Keratinocyte (primary cell): Measurements from ENCODE around the gene TPST2. TPM values are rescaled to one million over a fixed set of nuclear protein-coding genes. Genes with fewer than 3 reads are reported as not detected.

ENCODE experiments used
- DNase-seq: peaks from one replicate; pipeline ENCODE4 v3.0.0-alpha.2; 2011; ENCODE audit warnings: low read depth, missing footprints, low spot score
- FAIRE-seq: peaks from 2 replicates; lab custom pipeline; 2011; peaks lifted over from hg19 to GRCh38; lab: Jason Lieb, UNC
- H2AFZ ChIP-seq: 2 replicates; pipeline ENCODE4 v1.6.0; 2012; ENCODE audit warnings: low read length, control low read depth, inconsistent platforms; ENCODE audit not compliant: control insufficient read depth
- H3K27ac ChIP-seq: 2 replicates; pipeline ENCODE4 v1.5.1; 2011; ENCODE audit warnings: low read length; ENCODE audit not compliant: control insufficient read depth, insufficient read depth
- H3K27me3 ChIP-seq: 3 replicates; pipeline ENCODE4 v1.6.0; 2011; ENCODE audit warnings: low read length; ENCODE audit not compliant: control insufficient read depth, insufficient read depth; ENCODE audit errors: extremely low read depth
- H3K36me3 ChIP-seq, 2 experiments: 2 replicates in 1 of 2; 3 replicates in 1 of 2; pipeline ENCODE4 v1.5.1; 2011; ENCODE audit warnings: low read length in 2 of 2, mild to moderate bottlenecking in 1 of 2; ENCODE audit not compliant: control insufficient read depth in 2 of 2, insufficient read depth in 2 of 2; ENCODE audit errors: extremely low read depth in 1 of 2
- H3K4me1 ChIP-seq: 3 replicates; pipeline ENCODE4 v1.5.1; 2011; ENCODE audit warnings: low read length; ENCODE audit not compliant: control insufficient read depth, insufficient read depth; ENCODE audit errors: extremely low read depth
- H3K4me2 ChIP-seq: 3 replicates; pipeline ENCODE4 v1.6.0; 2011; ENCODE audit warnings: low read depth, low read length; ENCODE audit not compliant: control insufficient read depth, insufficient read depth; ENCODE audit errors: extremely low read depth
- H3K4me3 ChIP-seq, 3 experiments: fragments of 200-600 bp in 1 of 3; sonication (generic) in 1 of 3; 2 replicates in 2 of 3; 3 replicates in 1 of 3; pipeline ENCODE4 v1.5.1; 2011 to 2016; ENCODE audit warnings: low read length in 3 of 3, mild to moderate bottlenecking in 3 of 3, control low read depth in 2 of 3, inconsistent platforms in 1 of 3, low read depth in 1 of 3, mixed read lengths in 1 of 3, mixed run types in 1 of 3, moderate library complexity in 1 of 3; ENCODE audit not compliant: control insufficient read depth in 2 of 3, insufficient read depth in 2 of 3; ENCODE audit errors: extremely low read depth in 1 of 3
- H3K79me2 ChIP-seq: 2 replicates; pipeline ENCODE4 v1.6.0; 2012; ENCODE audit warnings: low read length; ENCODE audit not compliant: control insufficient read depth, insufficient read depth
- H3K9ac ChIP-seq: 3 replicates; pipeline ENCODE4 v1.6.0; 2011; ENCODE audit warnings: low read length; ENCODE audit not compliant: control insufficient read depth, insufficient read depth; ENCODE audit errors: extremely low read depth
- H3K9me1 ChIP-seq: 3 replicates; pipeline ENCODE4 v1.6.0; 2011; ENCODE audit warnings: low read length; ENCODE audit not compliant: control insufficient read depth, insufficient read depth; ENCODE audit errors: extremely low read depth
- H3K9me3 ChIP-seq: 2 replicates; pipeline ENCODE4 v1.5.1; 2012; ENCODE audit warnings: low read depth, low read length; ENCODE audit not compliant: control insufficient read depth
- H4K20me1 ChIP-seq: 3 replicates; pipeline ENCODE4 v1.6.0; 2011; ENCODE audit warnings: low read length; ENCODE audit not compliant: control insufficient read depth, insufficient read depth; ENCODE audit errors: extremely low read depth
- CTCF ChIP-seq, 3 experiments: IDR thresholded peaks in 1 of 3; conservative IDR thresholded peaks in 1 of 3; optimal IDR thresholded peaks in 1 of 3; 2 replicates in 2 of 3; 3 replicates in 1 of 3; pipeline versions ENCODE3 to v1.5.1; 2011; ENCODE audit warnings: low read length in 3 of 3, mild to moderate bottlenecking in 3 of 3, moderate library complexity in 2 of 3, control low read depth in 1 of 3, inconsistent platforms in 1 of 3; ENCODE audit not compliant: insufficient read depth in 2 of 3; ENCODE audit errors: extremely low read depth in 1 of 3
- EZH2 ChIP-seq: IDR thresholded peaks from one replicate; pipeline ENCODE4 v1.6.1; 2012; ENCODE audit warnings: inconsistent platforms, mild to moderate bottlenecking, low read length, moderate library complexity
- dilution Hi-C: fragments of 300-500 bp; cut with MboI; formaldehyde crosslinking; loops from one replicate; pipeline ENCODE4 v1.7.0; 2020; ENCODE audit warnings: low sequenced_read_pairs; ENCODE audit not compliant: extremely low pct_ligation_motif_present
- polyA plus RNA-seq, 5 experiments: library from polyadenylated mRNA; depleted of rRNA in 3 of 5; stranded (reverse) in 3 of 5; stranded (forward) in 1 of 5; unstranded in 1 of 5; fragments of >200 nt; gene quantifications; 1 replicate in 1 of 5; 2 replicates in 3 of 5; 3 replicates in 1 of 5; pipeline versions ENCODE4 v1.2.1 to v1.2.3, GENCODE V29; 2011 to 2012; ENCODE audit warnings: missing spikeins in 2 of 5, low read depth in 1 of 5, low replicate concordance in 1 of 5

Gene TPST2
- polyA plus RNA-seq, 1 donor (not counting 4 experiments of a cell fraction or from before 2014, with no cell fraction given) = 22.4 TPM

DNA sequence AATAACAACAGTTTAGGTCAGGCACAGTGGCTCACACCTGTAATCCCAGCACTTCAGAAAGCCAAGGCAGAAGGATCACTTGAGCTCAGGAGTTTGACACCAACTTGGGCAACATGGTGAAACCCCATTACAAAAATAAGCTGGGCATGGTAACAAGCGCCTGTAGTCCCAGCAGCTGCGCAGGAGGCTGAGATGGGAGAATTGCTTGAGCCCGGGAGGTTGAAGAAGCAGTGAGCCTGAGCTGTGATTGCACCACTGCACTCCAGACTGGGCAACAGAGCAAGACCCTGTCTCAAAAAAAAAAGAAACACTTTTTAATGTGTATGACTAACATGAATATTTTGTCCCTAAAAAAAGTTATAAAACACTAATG lies 53.2 kb downstream of the TPST2 start:
- no peak overlapping the region for H3K9ac ChIP-seq
- no peaks in the 10 kb centered on the region for H4K20me1 ChIP-seq
- H3K79me2 ChIP-seq = no peaks in the 10 kb centered on the region
- H3K4me3 ChIP-seq = no peak overlapping the region
- no peak overlapping the region for H3K4me2 ChIP-seq
- no peaks in the 10 kb centered on the region for H3K9me1 ChIP-seq
- no peak for TF ChIP-seq CTCF (optimal IDR thresholded peaks at IDR 0.05 in 1 of 3, IDR thresholded peaks at IDR 0.05 in 1 of 3, conservative IDR thresholded peaks at IDR 0.05 in 1 of 3; ENCODE audit: extremely low read depth in 1 of 3, insufficient read depth in 2 of 3, low read length in 3 of 3)
- no peak for TF ChIP-seq EZH2
- dilution Hi-C loops = no loop called here
- no peak for DNase-seq
- no peaks in the 10 kb centered on the region for H3K9me3 ChIP-seq
- no peak overlapping the region for H3K27ac ChIP-seq
- H2AFZ ChIP-seq = no peak overlapping the region
- H3K27me3 ChIP-seq = no peaks in the 10 kb centered on the region
- peaks cover 11 to 12% of the 10 kb centered on the region in 2 experiments for H3K36me3 ChIP-seq
- peaks cover 14% of the 10 kb centered on the region for H3K4me1 ChIP-seq
- no peak for FAIRE-seq

DNA sequence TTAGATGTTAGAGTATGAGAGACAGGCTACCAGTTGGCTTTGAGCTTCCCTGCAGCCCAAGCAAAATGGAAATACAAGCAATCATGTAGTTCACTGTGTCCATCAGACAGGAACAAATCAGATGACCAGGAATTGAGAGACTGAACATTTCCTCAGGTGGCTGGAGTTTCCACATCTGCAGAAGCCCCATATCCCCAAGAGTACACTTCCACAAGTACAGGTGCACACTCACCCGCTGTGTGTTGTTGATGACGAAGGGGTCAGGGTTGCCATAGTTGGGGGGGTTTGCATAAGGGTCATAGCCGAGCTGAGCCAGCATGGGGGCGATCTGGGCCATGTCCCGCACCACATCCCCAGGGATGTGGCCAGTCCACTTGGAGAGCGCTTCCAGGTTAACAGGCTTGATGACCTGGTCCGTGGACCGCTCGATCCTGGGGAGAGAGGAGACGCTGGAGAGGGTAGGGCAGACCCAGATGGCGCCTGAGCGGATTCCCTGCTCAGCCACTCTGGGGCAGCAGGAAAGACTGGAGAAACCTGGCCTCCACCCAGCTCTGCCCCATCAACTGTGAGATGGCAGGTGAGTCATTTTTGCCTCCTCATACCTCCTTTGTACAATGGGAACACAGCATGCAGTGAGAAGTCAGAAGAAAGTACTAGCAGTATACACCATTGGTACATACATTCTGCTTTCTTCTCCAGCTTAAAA lies 53.7 kb downstream of the TPST2 start:
- Histone ChIP-seq H3K9me3 (no peaks in the 10 kb centered on the region), H3K79me2 (no peaks in the 10 kb centered on the region), H3K4me2 (no peak overlapping the region), H4K20me1 (no peaks in the 10 kb centered on the region), H2AFZ (no peak overlapping the region), H3K4me3 (no peak overlapping the region), H3K27me3 (no peaks in the 10 kb centered on the region), H3K27ac (no peak overlapping the region), H3K36me3 (peaks cover 10 to 14% of the 10 kb centered on the region in 2 experiments), H3K9me1 (no peaks in the 10 kb centered on the region), H3K4me1 (peaks cover 14% of the 10 kb centered on the region), H3K9ac (no peak overlapping the region)
- DNase-seq (no peak), FAIRE-seq (peak; percentile 76)
- dilution Hi-C loops = no loop called here
- TF ChIP-seq EZH2 = no peak
- peak in 1 of 3 experiments; percentile 6 for TF ChIP-seq CTCF (optimal IDR thresholded peaks at IDR 0.05 in 1 of 3, IDR thresholded peaks at IDR 0.05 in 1 of 3, conservative IDR thresholded peaks at IDR 0.05 in 1 of 3; ENCODE audit: extremely low read depth in 1 of 3, insufficient read depth in 2 of 3, low read length in 3 of 3)
